Measurements from ENCODE around the gene SLC1A2. TPM values are rescaled to one million over a fixed set of nuclear protein-coding genes. Genes with fewer than 3 reads are reported as not detected.
A peak's percentile ranks its signal among the peaks of the same experiment; 100 is the strongest.

Gene SLC1A2
- total and polyA plus RNA-seq, 2 of the 4 experiments (the other 2 are of a cell fraction), result 0.15 to 0.54 TPM

DNA sequence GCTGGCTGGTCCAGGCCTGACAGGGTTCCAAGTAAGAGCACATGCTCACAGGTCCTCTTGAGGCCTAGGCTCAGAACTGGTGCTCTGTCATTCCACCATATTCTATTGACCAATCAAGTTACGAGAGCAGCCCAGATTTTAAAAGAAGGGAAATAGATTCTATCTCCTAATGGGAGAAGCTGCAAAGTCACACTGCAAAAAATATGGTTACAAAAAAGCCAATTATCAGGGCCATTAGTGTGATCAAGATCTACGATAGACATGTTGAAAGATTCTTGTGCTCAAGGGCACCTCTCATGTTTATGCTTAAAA, 184.2 kb downstream of the SLC1A2 start:
- H3K14ac ChIP-seq (replicated peaks; ENCODE audit: low read depth, low read length), result no peak overlapping the region
- no peak overlapping the region for H2AK5ac ChIP-seq (ENCODE audit: low read depth, low read length)
- no peak overlapping the region for H3K9ac ChIP-seq (ENCODE audit: low read depth, low read length)
- peaks cover 13% of the 10 kb centered on the region for H3K4me1 ChIP-seq (ENCODE audit: control insufficient read depth, insufficient read depth, low read length)
- H3K4me3 ChIP-seq (ENCODE audit: insufficient read depth, low read depth, low read length), result no peak overlapping the region
- H2BK120ac ChIP-seq (ENCODE audit: low read depth, low read length), result no peak overlapping the region
- no peak overlapping the region for H3K23ac ChIP-seq (ENCODE audit: low read depth, low read length)
- H2BK20ac ChIP-seq (ENCODE audit: low read depth, low read length), result no peak overlapping the region
- no peak overlapping the region for H4K5ac ChIP-seq (ENCODE audit: low read depth, low read length)
- H2AFZ ChIP-seq (replicated peaks; ENCODE audit: low read length, poor library complexity), result no peak overlapping the region
- no peak overlapping the region for H2BK5ac ChIP-seq (ENCODE audit: low read depth, low read length, poor library complexity, severe bottlenecking)
- ChIA-PET CTCF (interaction anchor here (1.5 kb wide), 1 partner anchor 70 kb away, joined by 3 read pairs; no protein-coding TSS in a partner anchor), POLR2A (ENCODE audit: unreplicated experiment) (interaction anchor here (0.6 kb wide), 1 partner anchor 25 kb away, joined by 9 read pairs; no protein-coding TSS in a partner anchor)
- no peak overlapping the region for H3K4me2 ChIP-seq (ENCODE audit: low read depth, low read length)
- no peak overlapping the region for H3K56ac ChIP-seq (ENCODE audit: extremely low read depth, insufficient read depth, low read length)
- no CpG with 5 or more reads among the region's 2 CpGs for WGBS, 2 experiments (ENCODE audit: extremely low coverage in 2 of 2, insufficient read length in 1 of 2)
- ATAC-seq (ENCODE audit: low read depth), result no peak
- H3K36me3 ChIP-seq (ENCODE audit: control insufficient read depth, insufficient read depth, low read length), result peaks cover 12% of the 10 kb centered on the region
- in situ Hi-C loops (cut with MboI; ENCODE audit: low sequenced_read_pairs) (loop anchor here (10.0 kb wide), 1 partner anchor 150 kb away; no protein-coding TSS in a partner anchor), dilution Hi-C loops (cut with HindIII; ENCODE audit: low sequenced_read_pairs, unreplicated experiment) (no loop called here), intact Hi-C loops (cut with micrococcal nuclease) (loop anchor here (5.0 to 10.0 kb wide), 2 partner anchors 132 to 250 kb away; no protein-coding TSS in a partner anchor)
- H4K91ac ChIP-seq (ENCODE audit: insufficient read depth, low read depth, low read length), result no peak overlapping the region
- peaks cover 0 to 6% of the 10 kb centered on the region in 2 experiments; a peak in 1 of 4 replicates for H3K79me1 ChIP-seq (ENCODE audit: low read depth in 1 of 2, low read length in 2 of 2)
- H4K20me1 ChIP-seq (ENCODE audit: insufficient read depth, low read length), result no peaks in the 10 kb centered on the region
- 0 out of 2 replicates have a peak overlapping the region, but pooled peaks have one; percentile 18 for H3K4ac ChIP-seq (ENCODE audit: low read depth, low read length)
- no peaks in the 10 kb centered on the region for H3K9me1 ChIP-seq (ENCODE audit: insufficient read depth, low read length)
- H3K27ac ChIP-seq (ENCODE audit: insufficient read depth, low read length), result no peak overlapping the region
- peak overlapping the region; percentile 29; the same call in 1 of the 2 replicates for H3K18ac ChIP-seq (ENCODE audit: low read depth, low read length)
- H3K27me3 ChIP-seq (ENCODE audit: control insufficient read depth, insufficient read depth, low read length), result no peaks in the 10 kb centered on the region
- no TSS peak for BruUV-seq (replicated peaks)
- H2BK15ac ChIP-seq (ENCODE audit: low read depth, low read length), result peak overlapping the region; percentile 59; the same call in 2 of the 3 replicates
- no peak for DNase-seq
- peaks cover 3% of the 10 kb centered on the region; the same call in 1 of the 2 replicates for H3K9me3 ChIP-seq (ENCODE audit: control insufficient read depth, insufficient read depth, low read length)
- no peak overlapping the region for H2AK9ac ChIP-seq (replicated peaks; ENCODE audit: low read depth, low read length, poor library complexity)
- no peak for TF ChIP-seq CEBPB (IDR thresholded peaks at IDR 0.05; ENCODE audit: low read depth, low read length)
- no peak for TF ChIP-seq MAZ (IDR thresholded peaks at IDR 0.05; ENCODE audit: borderline replicate concordance, low read depth, low read length)
- TF ChIP-seq, protein P1, sequence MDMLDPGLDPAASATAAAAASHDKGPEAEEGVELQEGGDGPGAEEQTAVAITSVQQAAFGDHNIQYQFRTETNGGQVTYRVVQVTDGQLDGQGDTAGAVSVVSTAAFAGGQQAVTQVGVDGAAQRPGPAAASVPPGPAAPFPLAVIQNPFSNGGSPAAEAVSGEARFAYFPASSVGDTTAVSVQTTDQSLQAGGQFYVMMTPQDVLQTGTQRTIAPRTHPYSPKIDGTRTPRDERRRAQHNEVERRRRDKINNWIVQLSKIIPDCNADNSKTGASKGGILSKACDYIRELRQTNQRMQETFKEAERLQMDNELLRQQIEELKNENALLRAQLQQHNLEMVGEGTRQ (IDR thresholded peaks at IDR 0.05; ENCODE audit: low read depth, low read length), result no peak
- TF ChIP-seq, protein P2, sequence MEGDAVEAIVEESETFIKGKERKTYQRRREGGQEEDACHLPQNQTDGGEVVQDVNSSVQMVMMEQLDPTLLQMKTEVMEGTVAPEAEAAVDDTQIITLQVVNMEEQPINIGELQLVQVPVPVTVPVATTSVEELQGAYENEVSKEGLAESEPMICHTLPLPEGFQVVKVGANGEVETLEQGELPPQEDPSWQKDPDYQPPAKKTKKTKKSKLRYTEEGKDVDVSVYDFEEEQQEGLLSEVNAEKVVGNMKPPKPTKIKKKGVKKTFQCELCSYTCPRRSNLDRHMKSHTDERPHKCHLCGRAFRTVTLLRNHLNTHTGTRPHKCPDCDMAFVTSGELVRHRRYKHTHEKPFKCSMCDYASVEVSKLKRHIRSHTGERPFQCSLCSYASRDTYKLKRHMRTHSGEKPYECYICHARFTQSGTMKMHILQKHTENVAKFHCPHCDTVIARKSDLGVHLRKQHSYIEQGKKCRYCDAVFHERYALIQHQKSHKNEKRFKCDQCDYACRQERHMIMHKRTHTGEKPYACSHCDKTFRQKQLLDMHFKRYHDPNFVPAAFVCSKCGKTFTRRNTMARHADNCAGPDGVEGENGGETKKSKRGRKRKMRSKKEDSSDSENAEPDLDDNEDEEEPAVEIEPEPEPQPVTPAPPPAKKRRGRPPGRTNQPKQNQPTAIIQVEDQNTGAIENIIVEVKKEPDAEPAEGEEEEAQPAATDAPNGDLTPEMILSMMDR (conservative IDR thresholded peaks at IDR 0.05; ENCODE audit: low read depth, low read length), result no peak
- TF ChIP-seq RFX5 (IDR thresholded peaks at IDR 0.05; ENCODE audit: low read depth, low read length), result no peak
- TF ChIP-seq FOS (IDR thresholded peaks at IDR 0.05; ENCODE audit: low read depth, low read length), result no peak
- TF ChIP-seq, protein P3, sequence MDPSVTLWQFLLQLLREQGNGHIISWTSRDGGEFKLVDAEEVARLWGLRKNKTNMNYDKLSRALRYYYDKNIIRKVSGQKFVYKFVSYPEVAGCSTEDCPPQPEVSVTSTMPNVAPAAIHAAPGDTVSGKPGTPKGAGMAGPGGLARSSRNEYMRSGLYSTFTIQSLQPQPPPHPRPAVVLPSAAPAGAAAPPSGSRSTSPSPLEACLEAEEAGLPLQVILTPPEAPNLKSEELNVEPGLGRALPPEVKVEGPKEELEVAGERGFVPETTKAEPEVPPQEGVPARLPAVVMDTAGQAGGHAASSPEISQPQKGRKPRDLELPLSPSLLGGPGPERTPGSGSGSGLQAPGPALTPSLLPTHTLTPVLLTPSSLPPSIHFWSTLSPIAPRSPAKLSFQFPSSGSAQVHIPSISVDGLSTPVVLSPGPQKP (IDR thresholded peaks at IDR 0.05; ENCODE audit: borderline replicate concordance, low read depth, low read length), result no peak
- no peak for TF ChIP-seq RAD21 (IDR thresholded peaks at IDR 0.05; ENCODE audit: low read length)
- no peak for TF ChIP-seq RCOR1 (IDR thresholded peaks at IDR 0.05; ENCODE audit: insufficient replicate concordance, low read length)
- no peak for TF ChIP-seq SMC3 (IDR thresholded peaks at IDR 0.05; ENCODE audit: low read depth, low read length)
- TF ChIP-seq MAFK (IDR thresholded peaks at IDR 0.05; ENCODE audit: low read depth, low read length), result no peak
- TF ChIP-seq MXI1 (IDR thresholded peaks at IDR 0.05; ENCODE audit: borderline replicate concordance, low read depth, low read length), result no peak
- TF ChIP-seq CHD1 (IDR thresholded peaks at IDR 0.05; ENCODE audit: low read depth, low read length), result no peak
- TF ChIP-seq NFE2L2 (IDR thresholded peaks at IDR 0.05; ENCODE audit: low read depth, low read length), result no peak
- TF ChIP-seq BHLHE40 (IDR thresholded peaks at IDR 0.05; ENCODE audit: low read depth, low read length), result no peak
- no peak overlapping the region for H4K8ac ChIP-seq (ENCODE audit: low read depth in 2 of 2, low read length in 2 of 2)

All from IMR-90 (cell line).